OCI-LY1 (cell line): Measurements from ENCODE around the gene FOXA1.

ENCODE experiments used
- H2AFZ ChIP-seq: fragments of 200-600 bp; sonication (generic), shearing (Covaris generic); 2 replicates; pipeline ENCODE4 v1.6.0; 2014; ENCODE audit warnings: antibody characterized with exemption, mild to moderate bottlenecking, low read length
- H3F3A ChIP-seq: fragments of 200-600 bp; sonication (generic), shearing (Covaris generic); 2 replicates; pipeline ENCODE4 v1.6.0; 2014; ENCODE audit warnings: mild to moderate bottlenecking, antibody characterized with exemption, low read length, moderate library complexity; ENCODE audit not compliant: insufficient read depth
- H3K27ac ChIP-seq: fragments of 200-600 bp; sonication (generic); 2 replicates; pipeline ENCODE4 v1.5.1; 2014; ENCODE audit warnings: low read length, mixed run types, mild to moderate bottlenecking, low read depth; ENCODE audit not compliant: poor library complexity, severe bottlenecking
- H3K27me3 ChIP-seq: fragments of 200-600 bp; sonication (generic); 2 replicates; pipeline ENCODE4 v1.6.0; 2014; ENCODE audit warnings: antibody characterized with exemption, mild to moderate bottlenecking, low read length, moderate library complexity; ENCODE audit not compliant: insufficient read depth
- H3K36me3 ChIP-seq: fragments of 200-600 bp; sonication (generic); 2 replicates; pipeline ENCODE4 v1.6.1; 2014; ENCODE audit warnings: mild to moderate bottlenecking, antibody characterized with exemption, low read length, moderate library complexity, mixed read lengths; ENCODE audit not compliant: insufficient read depth
- H3K4me1 ChIP-seq: fragments of 200-600 bp; sonication (generic); 2 replicates; pipeline ENCODE4 v1.5.1; 2014; ENCODE audit warnings: mild to moderate bottlenecking, low read length, moderate library complexity; ENCODE audit not compliant: insufficient read depth, severe bottlenecking
- H3K4me2 ChIP-seq: fragments of 200-600 bp; sonication (generic), shearing (Covaris generic); 2 replicates; pipeline ENCODE4 v1.6.1; 2014; ENCODE audit warnings: low read length
- H3K4me3 ChIP-seq: fragments of 200-600 bp; sonication (generic); 2 replicates; pipeline ENCODE4 v1.5.1; 2014; ENCODE audit warnings: low read length, low read depth, mild to moderate bottlenecking, mixed read lengths; ENCODE audit not compliant: poor library complexity, severe bottlenecking
- H3K79me2 ChIP-seq: fragments of 200-600 bp; shearing (Covaris generic); 2 replicates; pipeline ENCODE4 v1.6.1; 2016; ENCODE audit warnings: mixed run types, low read length, mixed read lengths; ENCODE audit not compliant: insufficient read depth
- H3K9ac ChIP-seq: fragments of 200-600 bp; sonication (generic), shearing (Covaris generic); 2 replicates; pipeline ENCODE4 v1.6.1; 2014; ENCODE audit warnings: mild to moderate bottlenecking, low read length, mixed read lengths
- H3K9me2 ChIP-seq: fragments of 200-600 bp; sonication (generic), shearing (Covaris generic); 2 replicates; pipeline ENCODE4 v1.6.1; 2014; ENCODE audit warnings: low read depth, mild to moderate bottlenecking, low read length, mixed read lengths
- H3K9me3 ChIP-seq: fragments of 200-600 bp; shearing (Covaris generic); 2 replicates; pipeline ENCODE4 v1.6.1; 2014; ENCODE audit warnings: low read length, mixed read lengths
- H4K20me1 ChIP-seq: fragments of 200-600 bp; sonication (generic), shearing (Covaris generic); 2 replicates; pipeline ENCODE4 v1.6.0; 2016; ENCODE audit warnings: mild to moderate bottlenecking, low read length; ENCODE audit not compliant: insufficient read depth
- CTCF ChIP-seq: fragments of 200-600 bp; sonication (generic), shearing (Covaris generic); IDR thresholded peaks from 2 replicates; pipeline ENCODE4 v1.5.1; 2017; ENCODE audit warnings: mild to moderate bottlenecking, antibody characterized with exemption, low read length, moderate library complexity, mixed read lengths
- EZH2 ChIP-seq: fragments of 200-600 bp; sonication (generic), shearing (Covaris generic); IDR thresholded peaks from 2 replicates; pipeline ENCODE4 v1.8.0; 2017; ENCODE audit warnings: borderline replicate concordance, mixed run types, mild to moderate bottlenecking, antibody characterized with exemption, low read length, moderate library complexity, mixed read lengths

FOXA1 gene

GRCh38 chr14:37603688-37604251, 8.7 kb upstream of the FOXA1 start:
- Histone ChIP-seq H3K36me3 (no peaks in the 10 kb centered on the region), H3K27ac (no peak overlapping the region), H3K9me3 (no peaks in the 10 kb centered on the region), H3K4me1 (no peaks in the 10 kb centered on the region), H2AFZ (no peak overlapping the region), H3K79me2 (no peaks in the 10 kb centered on the region), H3K9ac (no peak overlapping the region), H3K9me2 (no peaks in the 10 kb centered on the region), H3F3A (no peaks in the 10 kb centered on the region), H3K27me3 (no peaks in the 10 kb centered on the region), H3K4me2 (no peak overlapping the region), H4K20me1 (no peaks in the 10 kb centered on the region), H3K4me3 (no peak overlapping the region)
- no peak for TF ChIP-seq EZH2
- TF ChIP-seq CTCF = no peak

- no peak overlapping the region for H3K4me3 ChIP-seq
- no peak overlapping the region for H3K4me2 ChIP-seq
- no peak overlapping the region for H3K9ac ChIP-seq
- no peaks in the 10 kb centered on the region for H3K4me1 ChIP-seq
- no peaks in the 10 kb centered on the region for H3K27me3 ChIP-seq
- no peaks in the 10 kb centered on the region for H3K36me3 ChIP-seq
- no peak overlapping the region for H3K27ac ChIP-seq
- H3K9me2 ChIP-seq = no peaks in the 10 kb centered on the region
- no peaks in the 10 kb centered on the region for H3K79me2 ChIP-seq
- H2AFZ ChIP-seq = no peak overlapping the region
- H4K20me1 ChIP-seq = no peaks in the 10 kb centered on the region
- no peaks in the 10 kb centered on the region for H3K9me3 ChIP-seq
- H3F3A ChIP-seq = no peaks in the 10 kb centered on the region
- TF ChIP-seq EZH2 (no peak), CTCF (no peak)
Measured at GRCh38 chr14:37602605-37603453, 7.8 kb upstream of the FOXA1 start.

DNA sequence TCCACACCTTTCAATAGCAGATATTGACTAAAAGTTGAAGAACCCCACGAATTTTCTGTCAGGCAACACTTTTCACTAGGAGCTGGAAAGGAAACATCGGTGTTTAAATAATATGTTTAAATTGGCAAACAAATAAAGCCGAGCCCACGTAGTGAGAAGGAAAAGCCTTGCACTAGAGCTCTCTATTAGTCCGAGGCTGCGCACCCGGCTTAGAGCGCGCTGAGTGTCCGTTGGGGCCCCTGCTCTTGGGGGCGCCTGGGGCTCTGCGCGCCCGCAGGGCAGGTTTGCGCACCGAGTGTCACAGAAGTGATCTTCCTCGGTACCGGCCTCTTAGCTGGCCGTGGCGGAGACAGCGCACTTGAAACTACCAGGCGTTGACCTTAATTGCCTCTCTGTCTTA, 6.8 kb upstream of the FOXA1 start:
- no peaks in the 10 kb centered on the region for H3K9me3 ChIP-seq
- no peak overlapping the region for H3K4me3 ChIP-seq
- H3K9me2 ChIP-seq = no peaks in the 10 kb centered on the region
- no peak overlapping the region for H3K4me2 ChIP-seq
- H3K4me1 ChIP-seq = no peaks in the 10 kb centered on the region
- no peaks in the 10 kb centered on the region for H4K20me1 ChIP-seq
- H3K9ac ChIP-seq = no peak overlapping the region
- no peak overlapping the region for H2AFZ ChIP-seq
- no peak for TF ChIP-seq CTCF
- no peak for TF ChIP-seq EZH2
- H3K27ac ChIP-seq = no peak overlapping the region
- no peaks in the 10 kb centered on the region for H3K27me3 ChIP-seq
- H3K36me3 ChIP-seq = no peaks in the 10 kb centered on the region
- H3F3A ChIP-seq = no peaks in the 10 kb centered on the region
- no peaks in the 10 kb centered on the region for H3K79me2 ChIP-seq
